ENCODE measurements around the gene WAC. TPM values are rescaled to one million over a fixed set of nuclear protein-coding genes. Genes with fewer than 3 reads are reported as not detected.
"Not testable (repeated sequence)": the region's sequence is repeated elsewhere in the genome, so short reads cannot be mapped to it uniquely, and the experiment has no call there.

Gene WAC
- total RNA-seq, 2 donors from 2014 or later = 133 TPM

- Histone ChIP-seq H3K4me3 (ENCODE audit: low read length) (no peak overlapping the region), H3K27ac (ENCODE audit: low read depth, low read length) (no peak overlapping the region), H3K27me3 (ENCODE audit: control insufficient read depth, insufficient read depth, low read length, poor library complexity, severe bottlenecking) (no peaks in the 10 kb centered on the region), H3K9me3 (ENCODE audit: control insufficient read depth, low read length) (no peaks in the 10 kb centered on the region), H3K36me3 (ENCODE audit: control insufficient read depth, insufficient read depth, low read length) (no peaks in the 10 kb centered on the region), H3K4me1 (ENCODE audit: control insufficient read depth, insufficient read depth, low read length) (no peaks in the 10 kb centered on the region), H3K9ac (ENCODE audit: extremely low read depth, low read length, poor library complexity, severe bottlenecking) (no peak overlapping the region)
- Mint-ChIP-seq H3K36me3 (ENCODE audit: low read depth) (no peaks in the 10 kb centered on the region), H3K4me1 (peaks cover 3% of the 10 kb centered on the region), H3K27ac (no peak overlapping the region), H3K9me3 (peaks cover 15% of the 10 kb centered on the region), H3K4me3 (no peak overlapping the region), H3K27me3 (ENCODE audit: insufficient read depth) (no peaks in the 10 kb centered on the region)
- WGBS, 2 experiments (ENCODE audit: insufficient coverage in 1 of 2, insufficient read length in 1 of 2) = 92 to 100% methylated on average over 1 to 2 of the region's 2 CpGs
- no peak for TF ChIP-seq CTCF (conservative IDR thresholded peaks at IDR 0.05)
- DNase-seq = no peak
These were observed 119.2 kb downstream of the WAC start for GRCh38 chr10:28652106-28652505.

GRCh38 chr10:28652703-28653102, 119.8 kb downstream of the WAC start:
- Histone ChIP-seq H3K9ac (ENCODE audit: extremely low read depth, low read length, poor library complexity, severe bottlenecking) (no peak overlapping the region), H3K4me3 (ENCODE audit: low read length) (no peak overlapping the region), H3K27me3 (ENCODE audit: control insufficient read depth, insufficient read depth, low read length, poor library complexity, severe bottlenecking) (no peaks in the 10 kb centered on the region), H3K36me3 (ENCODE audit: control insufficient read depth, insufficient read depth, low read length) (no peaks in the 10 kb centered on the region), H3K4me1 (ENCODE audit: control insufficient read depth, insufficient read depth, low read length) (no peaks in the 10 kb centered on the region), H3K9me3 (ENCODE audit: control insufficient read depth, low read length) (no peaks in the 10 kb centered on the region), H3K27ac (ENCODE audit: low read depth, low read length) (no peak overlapping the region)
- Mint-ChIP-seq H3K36me3 (ENCODE audit: low read depth) (no peaks in the 10 kb centered on the region), H3K9me3 (peaks cover 15% of the 10 kb centered on the region), H3K27me3 (ENCODE audit: insufficient read depth) (no peaks in the 10 kb centered on the region), H3K4me1 (peaks cover 3% of the 10 kb centered on the region), H3K4me3 (no peak overlapping the region), H3K27ac (no peak overlapping the region)
- WGBS, 2 experiments (ENCODE audit: insufficient coverage in 1 of 2, insufficient read length in 1 of 2) = 94 to 98% methylated on average over 2 to 5 of the region's 5 CpGs
- no peak for DNase-seq
- TF ChIP-seq CTCF (conservative IDR thresholded peaks at IDR 0.05) = no peak

GRCh38 chr10:28658824-28659223, 125.9 kb downstream of the WAC start:
- not testable (repeated sequence) for H3K36me3 Mint-ChIP-seq (ENCODE audit: low read depth); H3K27me3 Mint-ChIP-seq (ENCODE audit: insufficient read depth); H3K9me3 Mint-ChIP-seq; H3K27ac ChIP-seq (ENCODE audit: low read depth, low read length); H3K27ac Mint-ChIP-seq; H3K4me3 ChIP-seq (ENCODE audit: low read length); H3K9me3 ChIP-seq (ENCODE audit: control insufficient read depth, low read length); H3K9ac ChIP-seq (ENCODE audit: extremely low read depth, low read length, poor library complexity, severe bottlenecking); H3K4me1 ChIP-seq (ENCODE audit: control insufficient read depth, insufficient read depth, low read length); H3K4me1 Mint-ChIP-seq; H3K27me3 ChIP-seq (ENCODE audit: control insufficient read depth, insufficient read depth, low read length, poor library complexity, severe bottlenecking); DNase-seq; H3K4me3 Mint-ChIP-seq; H3K36me3 ChIP-seq (ENCODE audit: control insufficient read depth, insufficient read depth, low read length)
- WGBS, 2 experiments (ENCODE audit: insufficient coverage in 1 of 2, insufficient read length in 1 of 2) = 90 to 94% methylated on average over 1 to 7 of the region's 7 CpGs

GRCh38 chr10:28661035-28661434, 128.1 kb downstream of the WAC start:
- Histone ChIP-seq H3K4me1 (ENCODE audit: control insufficient read depth, insufficient read depth, low read length) (no peaks in the 10 kb centered on the region), H3K27me3 (ENCODE audit: control insufficient read depth, insufficient read depth, low read length, poor library complexity, severe bottlenecking) (peaks cover 6% of the 10 kb centered on the region), H3K36me3 (ENCODE audit: control insufficient read depth, insufficient read depth, low read length) (no peaks in the 10 kb centered on the region), H3K9ac (ENCODE audit: extremely low read depth, low read length, poor library complexity, severe bottlenecking) (no peak overlapping the region), H3K9me3 (ENCODE audit: control insufficient read depth, low read length) (no peaks in the 10 kb centered on the region), H3K27ac (ENCODE audit: low read depth, low read length) (no peak overlapping the region), H3K4me3 (ENCODE audit: low read length) (no peak overlapping the region)
- Mint-ChIP-seq H3K36me3 (ENCODE audit: low read depth) (no peaks in the 10 kb centered on the region), H3K4me1 (peaks cover under 1% of the 10 kb centered on the region), H3K27me3 (ENCODE audit: insufficient read depth) (peaks cover 7% of the 10 kb centered on the region), H3K4me3 (no peak overlapping the region), H3K27ac (no peak overlapping the region), H3K9me3 (peaks cover 2% of the 10 kb centered on the region)
- no peak for TF ChIP-seq CTCF (conservative IDR thresholded peaks at IDR 0.05)
- no peak for DNase-seq
- 76 to 83% methylated on average over 1 to 3 of the region's 3 CpGs for WGBS, 2 experiments (ENCODE audit: insufficient coverage in 1 of 2, insufficient read length in 1 of 2)

Data from endodermal cell (in vitro differentiated cells).